H9 (cell line): ENCODE results near the gene CLBA1. TPM values are rescaled to one million over a fixed set of nuclear protein-coding genes. Genes with fewer than 3 reads are reported as not detected.

ENCODE experiments used
- DNase-seq: peaks from one replicate; pipeline ENCODE4 v3.0.0-alpha.2; 2017
- H2AFZ ChIP-seq: one replicate; pipeline ENCODE4 v1.6.1; 2013; ENCODE audit warnings: mild to moderate bottlenecking, low read length, control low read depth, moderate library complexity
- H2AK5ac ChIP-seq: 2 replicates; pipeline ENCODE4 v1.6.1; 2013; ENCODE audit warnings: low read length, control low read depth, mixed read lengths; ENCODE audit not compliant: insufficient read length
- H2BK120ac ChIP-seq: one replicate; pipeline ENCODE4 v1.6.1; 2013; ENCODE audit warnings: low read depth, mild to moderate bottlenecking, low read length, control low read depth, inconsistent platforms; ENCODE audit not compliant: poor library complexity, severe bottlenecking
- H2BK12ac ChIP-seq: 2 replicates; pipeline ENCODE4 v1.6.1; 2013; ENCODE audit warnings: low read length, control low read depth, mixed read lengths, low read depth; ENCODE audit not compliant: insufficient read length
- H2BK15ac ChIP-seq: 2 replicates; pipeline ENCODE4 v1.6.1; 2013; ENCODE audit warnings: low read depth, low read length, control low read depth
- H2BK20ac ChIP-seq: one replicate; pipeline ENCODE4 v1.6.1; 2013; ENCODE audit warnings: low read depth, mild to moderate bottlenecking, low read length, control low read depth, inconsistent platforms; ENCODE audit not compliant: poor library complexity, severe bottlenecking
- H2BK5ac ChIP-seq: 2 replicates; pipeline ENCODE4 v1.6.1; 2013; ENCODE audit warnings: low read length, control low read depth, mixed read lengths; ENCODE audit not compliant: insufficient read length
- H3K14ac ChIP-seq: 2 replicates; pipeline ENCODE4 v1.6.1; 2013; ENCODE audit warnings: low read length, control low read depth; ENCODE audit not compliant: insufficient read depth
- H3K18ac ChIP-seq: 2 replicates; pipeline ENCODE4 v1.6.1; 2013; ENCODE audit warnings: low read depth, mild to moderate bottlenecking, mixed read lengths, low read length, control low read depth; ENCODE audit not compliant: insufficient read length
- H3K23ac ChIP-seq: 2 replicates; pipeline ENCODE4 v1.6.1; 2013; ENCODE audit warnings: low read length, control low read depth, mixed read lengths, low read depth; ENCODE audit not compliant: insufficient read length
- H3K23me2 ChIP-seq: 2 replicates; pipeline ENCODE4 v1.6.1; 2013; ENCODE audit warnings: low read depth, mild to moderate bottlenecking, mixed read lengths, low read length, control low read depth; ENCODE audit not compliant: insufficient read length, poor library complexity, severe bottlenecking
- H3K27ac ChIP-seq: 2 replicates; pipeline ENCODE4 v1.5.1; 2013; ENCODE audit warnings: low read length, control low read depth, mixed read lengths, low read depth; ENCODE audit not compliant: insufficient read length
- H3K27me3 ChIP-seq: 2 replicates; pipeline ENCODE4 v1.6.1; 2013; ENCODE audit warnings: low read length, control low read depth, inconsistent platforms; ENCODE audit not compliant: insufficient read depth
- H3K4ac ChIP-seq: 2 replicates; pipeline ENCODE4 v1.6.1; 2013; ENCODE audit warnings: low read depth, mild to moderate bottlenecking, control low read depth, inconsistent platforms, low read length, moderate library complexity
- H3K4me1 ChIP-seq: 2 replicates; pipeline ENCODE4 v1.6.1; 2013; ENCODE audit warnings: low read length, control low read depth, inconsistent platforms; ENCODE audit not compliant: insufficient read depth
- H3K4me2 ChIP-seq: 2 replicates; pipeline ENCODE4 v1.6.1; 2013; ENCODE audit warnings: low read length, control low read depth, mixed read lengths; ENCODE audit not compliant: insufficient read length, insufficient read depth
- H3K56ac ChIP-seq: 2 replicates; pipeline ENCODE4 v1.6.1; 2013; ENCODE audit warnings: low read depth, mild to moderate bottlenecking, mixed read lengths, low read length, control low read depth; ENCODE audit not compliant: insufficient read length
- H3K79me1 ChIP-seq: 2 replicates; pipeline ENCODE4 v1.6.1; 2013; ENCODE audit warnings: low read depth, mild to moderate bottlenecking, moderate library complexity, low read length, control low read depth, inconsistent platforms; ENCODE audit not compliant: insufficient read depth, poor library complexity, severe bottlenecking
- H3K79me2 ChIP-seq: 2 replicates; pipeline ENCODE4 v1.6.1; 2013; ENCODE audit warnings: low read length, control low read depth, inconsistent platforms; ENCODE audit not compliant: insufficient read depth
- H3K9ac ChIP-seq: 2 replicates; pipeline ENCODE4 v1.6.1; 2013; ENCODE audit warnings: low read length, control low read depth, mixed read lengths; ENCODE audit not compliant: insufficient read length; ENCODE audit errors: extremely low read depth
- H3K9me3 ChIP-seq: one replicate; pipeline ENCODE4 v1.6.1; 2013; ENCODE audit warnings: low read depth, low read length, inconsistent platforms; ENCODE audit not compliant: control insufficient read depth
- H3T11ph ChIP-seq: one replicate; pipeline ENCODE4 v1.6.1; 2013; ENCODE audit warnings: mild to moderate bottlenecking, low read length, control low read depth, inconsistent platforms
- H4K20me1 ChIP-seq: one replicate; pipeline ENCODE4 v1.6.1; 2013; ENCODE audit not compliant: control insufficient read depth, insufficient read length, insufficient read depth
- H4K5ac ChIP-seq: 2 replicates; pipeline ENCODE4 v1.6.1; 2013; ENCODE audit warnings: low read depth, mild to moderate bottlenecking, mixed read lengths, low read length, control low read depth; ENCODE audit not compliant: insufficient read length
- H4K8ac ChIP-seq: replicated peaks from 2 replicates; pipeline ENCODE4 v1.6.1; 2013; ENCODE audit warnings: low read length, control low read depth, mixed read lengths, low read depth; ENCODE audit not compliant: insufficient read length
- H4K91ac ChIP-seq: 2 replicates; pipeline ENCODE4 v1.6.1; 2013; ENCODE audit warnings: low read depth, mild to moderate bottlenecking, moderate library complexity, mixed read lengths, low read length, control low read depth; ENCODE audit not compliant: insufficient read length
- H3K27ac Mint-ChIP-seq, 3 experiments: 2 replicates in 2 of 3; 3 replicates in 1 of 3; pipeline ENCODE4 v1.8.0; 2020 to 2021; ENCODE audit warnings: mixed read lengths in 3 of 3, mild to moderate bottlenecking in 1 of 3, moderate library complexity in 1 of 3
- H3K27me3 Mint-ChIP-seq: 2 replicates; pipeline ENCODE4 v1.8.0; 2021; ENCODE audit warnings: low read depth, mild to moderate bottlenecking, moderate library complexity, mixed read lengths
- H3K36me3 Mint-ChIP-seq, 3 experiments: 2 replicates in 2 of 3; 3 replicates in 1 of 3; pipeline ENCODE4 v1.8.0; 2020 to 2021; ENCODE audit warnings: low read depth in 3 of 3, mixed read lengths in 3 of 3; ENCODE audit not compliant: insufficient read depth in 1 of 3
- H3K4me1 Mint-ChIP-seq, 2 experiments: 2 replicates each; pipeline ENCODE4 v1.8.0; 2020; ENCODE audit warnings: mixed read lengths in 2 of 2
- H3K4me3 Mint-ChIP-seq, 2 experiments: 2 replicates in 1 of 2; 3 replicates in 1 of 2; pipeline ENCODE4 v1.8.0; 2020 to 2021; ENCODE audit warnings: mild to moderate bottlenecking in 2 of 2, mixed read lengths in 2 of 2, moderate library complexity in 1 of 2
- H3K9me3 Mint-ChIP-seq, 2 experiments: 2 replicates in 1 of 2; 3 replicates in 1 of 2; pipeline ENCODE4 v1.8.0; 2020; ENCODE audit warnings: mild to moderate bottlenecking in 2 of 2, mixed read lengths in 2 of 2, moderate library complexity in 1 of 2
- CTCF ChIP-seq: fragments of 200-600 bp; sonication (generic); conservative IDR thresholded peaks from 3 replicates; pipeline ENCODE4 v1.8.0; 2021; ENCODE audit warnings: antibody characterized with exemption, mild to moderate bottlenecking
- WGBS: extraction: QIAGEN DNeasy Blood & Tissue Kit; methylation state at CpG from one replicate; pipeline ENCODE4 v1.1.7; 2013; ENCODE audit warnings: missing lambda C conversion rate, low lambda C conversion rate, mixed read lengths; ENCODE audit not compliant: insufficient read length; ENCODE audit errors: extremely low coverage; 5-methylcytosine and 5-hydroxymethylcytosine counted together
- total RNA-seq: library from RNA; stranded (reverse); gene quantifications from 2 replicates; pipeline ENCODE4 v1.2.1, GENCODE V29; 2021

The CLBA1 gene
- total RNA-seq, 1 experiment from 2014 or later, result 2.4 TPM

DNA sequence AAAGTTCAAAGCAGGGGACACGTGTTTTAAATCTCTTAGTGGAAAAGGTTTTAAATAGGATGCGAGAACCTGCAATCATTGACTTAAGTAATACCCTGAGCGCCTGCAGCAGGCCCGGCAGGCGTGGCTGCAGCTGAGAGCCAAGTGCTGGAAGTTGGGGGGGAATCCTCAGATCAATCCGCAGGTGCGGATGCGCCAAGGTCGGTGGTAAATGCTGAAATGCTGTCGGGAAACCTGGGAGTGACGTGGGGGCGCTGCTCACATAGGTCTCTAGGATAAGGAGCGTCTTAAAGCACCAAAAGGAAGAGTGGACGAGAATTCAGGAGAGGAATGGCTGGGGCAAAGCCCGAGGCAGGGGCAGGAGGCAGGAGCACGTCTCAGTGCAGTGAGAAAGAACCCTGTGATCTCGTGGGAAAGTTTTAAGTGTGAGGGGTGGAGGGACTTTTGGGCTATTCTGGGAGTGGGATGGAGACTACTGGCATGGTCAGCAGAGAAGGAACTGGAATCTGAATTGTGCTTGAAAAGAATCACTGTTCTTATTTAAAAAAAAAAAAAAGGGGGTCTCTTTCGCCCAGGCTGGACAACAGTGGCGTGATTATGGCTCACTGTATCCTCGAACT lies 36.2 kb downstream of the CLBA1 start:
- no CpG with 5 or more reads among the region's 20 CpGs for WGBS
- peak; percentile 62 for DNase-seq
- no peak overlapping the region for H3T11ph ChIP-seq
- no peak overlapping the region for H4K91ac ChIP-seq
- H2BK20ac ChIP-seq, result no peak overlapping the region
- H3K9me3 ChIP-seq, result no peaks in the 10 kb centered on the region
- H4K5ac ChIP-seq, result no peak overlapping the region
- H2BK5ac ChIP-seq, result no peak overlapping the region
- peaks cover 13% of the 10 kb centered on the region for H3K23me2 ChIP-seq
- Mint-ChIP-seq H3K27me3 (peaks cover 7% of the 10 kb centered on the region), H3K4me1 (peaks cover 42 to 48% of the 10 kb centered on the region in 2 experiments), H3K36me3 (peaks cover 7 to 17% (median 13%) of the 10 kb centered on the region in 3 experiments; a peak in 6 of 7 replicates), H3K4me3 (peak overlapping the region; percentile 81 to 94), H3K9me3 (peaks cover 0 to 5% of the 10 kb centered on the region in 2 experiments; a peak in 2 of 5 replicates), H3K27ac (peak overlapping the region; percentile 78 to 94 (median 92); a peak in 6 of 7 replicates)
- peak overlapping the region; percentile 16 for H3K18ac ChIP-seq
- H4K20me1 ChIP-seq, result no peaks in the 10 kb centered on the region
- no peak overlapping the region for H3K23ac ChIP-seq
- H3K79me2 ChIP-seq, result peaks cover 31% of the 10 kb centered on the region
- no peak overlapping the region for H2AK5ac ChIP-seq
- H2BK15ac ChIP-seq, result no peak overlapping the region
- no peak overlapping the region for H2BK12ac ChIP-seq
- no peak overlapping the region for H4K8ac ChIP-seq
- peaks cover 5% of the 10 kb centered on the region; the same call in 1 of the 2 replicates for H3K4me1 ChIP-seq
- no peak overlapping the region for H3K56ac ChIP-seq
- H2BK120ac ChIP-seq, result no peak overlapping the region
- H3K4ac ChIP-seq, result no peak overlapping the region
- H2AFZ ChIP-seq, result no peak overlapping the region
- H3K79me1 ChIP-seq, result peaks cover 13% of the 10 kb centered on the region
- peak overlapping the region; percentile 83 for H3K4me2 ChIP-seq
- TF ChIP-seq CTCF, result peak; percentile 8; the same call in 2 of the 3 replicates
- H3K27me3 ChIP-seq, result no peaks in the 10 kb centered on the region
- peak overlapping the region; percentile 37; the same call in 1 of the 2 replicates for H3K14ac ChIP-seq
- peak overlapping the region; percentile 44 for H3K9ac ChIP-seq
- H3K27ac ChIP-seq, result no peak overlapping the region
